ENCODE measurements around the gene ETV4. TPM values are rescaled to one million over a fixed set of nuclear protein-coding genes. Genes with fewer than 3 reads are reported as not detected.

Gene ETV4
- total and polyA plus RNA-seq, 2 of the 13 experiments (the other 11 are each of a cell fraction or from before 2014, with no cell fraction given): 128 to 330 TPM

- TF ChIP-seq RNF219 (CRISPR knock-in tag; IDR thresholded peaks at IDR 0.05) (0 out of 2 replicates have a peak, but pooled peaks have one; percentile 78), STAT6 (CRISPR knock-in tag; IDR thresholded peaks at IDR 0.05; ENCODE audit: borderline replicate concordance) (no peak), FOXK1 (CRISPR knock-in tag; IDR thresholded peaks at IDR 0.05; ENCODE audit: borderline replicate concordance, low read depth) (0 out of 2 replicates have a peak, but pooled peaks have one; percentile 37), ELF3 (CRISPR knock-in tag; IDR thresholded peaks at IDR 0.05) (peak; percentile 47), MXI1 (IDR thresholded peaks at IDR 0.05; ENCODE audit: borderline replicate concordance, low read depth, low read length) (no peak), ZNF768 (CRISPR knock-in tag; IDR thresholded peaks at IDR 0.05) (0 out of 2 replicates have a peak, but pooled peaks have one; percentile 21), E2F2 (CRISPR knock-in tag; IDR thresholded peaks at IDR 0.05; ENCODE audit: borderline replicate concordance) (0 out of 2 replicates have a peak, but pooled peaks have one; percentile 32), TP53 (CRISPR knock-in tag; conservative IDR thresholded peaks at IDR 0.05) (0 out of 2 replicates have a peak, but pooled peaks have one; percentile 37), NCOA2 (CRISPR knock-in tag; IDR thresholded peaks at IDR 0.05) (peak; percentile 73), RAD21 (CRISPR knock-in tag; IDR thresholded peaks at IDR 0.05) (peak; percentile 31; the same call in 1 of the 2 replicates), TOPORS (CRISPR knock-in tag; IDR thresholded peaks at IDR 0.05) (no peak), ZNF136 (CRISPR knock-in tag; IDR thresholded peaks at IDR 0.05; ENCODE audit: low read depth) (0 out of 2 replicates have a peak, but pooled peaks have one; percentile 56), NFE2 (CRISPR knock-in tag; IDR thresholded peaks at IDR 0.05) (no peak), IRX3 (CRISPR knock-in tag; IDR thresholded peaks at IDR 0.05; ENCODE audit: borderline replicate concordance, low read depth) (no peak), SMAD3 (CRISPR knock-in tag; IDR thresholded peaks at IDR 0.05) (no peak), SKI (IDR thresholded peaks at IDR 0.05; ENCODE audit: partially characterized antibody) (peak; percentile 6), FOXP1 (IDR thresholded peaks at IDR 0.05) (no peak), FOXP1 (CRISPR knock-in tag; IDR thresholded peaks at IDR 0.05) (0 out of 2 replicates have a peak, but pooled peaks have one; percentile 2), NR2F6 (IDR thresholded peaks at IDR 0.05) (no peak; the same call in 1 of the 2 replicates), NR2F6 (CRISPR knock-in tag; IDR thresholded peaks at IDR 0.05) (0 out of 2 replicates have a peak, but pooled peaks have one; percentile 42), HIVEP1 (CRISPR knock-in tag; IDR thresholded peaks at IDR 0.05) (peak; percentile 49; the same call in 1 of the 2 replicates), ZBTB7B (CRISPR knock-in tag; IDR thresholded peaks at IDR 0.05) (peak; percentile 88), XBP1 (CRISPR knock-in tag; IDR thresholded peaks at IDR 0.05) (no peak), HNF4G (IDR thresholded peaks at IDR 0.05; ENCODE audit: borderline replicate concordance, low read depth, low read length) (peak; percentile 82), HNF4G (CRISPR knock-in tag; IDR thresholded peaks at IDR 0.05; ENCODE audit: borderline replicate concordance, low read depth) (no peak; the same call in 1 of the 2 replicates), ZNF746 (CRISPR knock-in tag; IDR thresholded peaks at IDR 0.05) (0 out of 2 replicates have a peak, but pooled peaks have one; percentile 13)
Measured at GRCh38 chr17:43573579-43574321, 27.6 kb upstream of the ETV4 start (continued).
